Measurements from ENCODE around the gene MAB21L4. TPM values are rescaled to one million over a fixed set of nuclear protein-coding genes. Genes with fewer than 3 reads are reported as not detected.

MAB21L4 gene
- total RNA-seq, 1 donor from 2014 or later: 0.59 TPM

- Histone ChIP-seq H3K27me3 (ENCODE audit: insufficient read depth, low read length) (peaks cover 7% of the 10 kb centered on the region), H3K9ac (ENCODE audit: low read length) (no peak overlapping the region), H3K4me1 (ENCODE audit: insufficient read depth, low read length) (no peaks in the 10 kb centered on the region), H3K36me3 (ENCODE audit: insufficient read depth, low read length) (no peaks in the 10 kb centered on the region), H3K4me3 (ENCODE audit: insufficient read depth, low read depth, low read length) (no peak overlapping the region), H4K20me1 (ENCODE audit: insufficient read depth, low read length) (no peaks in the 10 kb centered on the region), H3K9me3 (ENCODE audit: insufficient read depth, low read depth, low read length) (no peaks in the 10 kb centered on the region), H3K4me2 (ENCODE audit: low read length) (no peak overlapping the region), H3K79me2 (ENCODE audit: insufficient read depth, low read length) (no peaks in the 10 kb centered on the region), H3K27ac (ENCODE audit: low read depth, low read length) (no peak overlapping the region), H2AFZ (ENCODE audit: low read depth, low read length) (no peak overlapping the region)
- H3K27ac Mint-ChIP-seq (ENCODE audit: unreplicated experiment): no peak overlapping the region
- FAIRE-seq (no peak), DNase-seq (ENCODE audit: low read depth) (no peak)
- H3K9me3 Mint-ChIP-seq (ENCODE audit: unreplicated experiment): peaks cover 4% of the 10 kb centered on the region
- H3K27me3 Mint-ChIP-seq (ENCODE audit: low read depth, unreplicated experiment): peaks cover 35% of the 10 kb centered on the region
- no peaks in the 10 kb centered on the region for H3K4me1 Mint-ChIP-seq (ENCODE audit: low read depth, unreplicated experiment)
- H3K4me3 Mint-ChIP-seq (ENCODE audit: unreplicated experiment): no peak overlapping the region
- TF ChIP-seq CTCF (IDR thresholded peaks at IDR 0.05; ENCODE audit: insufficient read depth, low read depth, low read length) (no peak), EZH2 (IDR thresholded peaks at IDR 0.05; ENCODE audit: insufficient read depth, low read length) (no peak)
- H3K36me3 Mint-ChIP-seq (ENCODE audit: low read depth, unreplicated experiment): no peaks in the 10 kb centered on the region
These were observed 33.6 kb upstream of the MAB21L4 start for GRCh38 chr2:240929364-240930095.

DNA sequence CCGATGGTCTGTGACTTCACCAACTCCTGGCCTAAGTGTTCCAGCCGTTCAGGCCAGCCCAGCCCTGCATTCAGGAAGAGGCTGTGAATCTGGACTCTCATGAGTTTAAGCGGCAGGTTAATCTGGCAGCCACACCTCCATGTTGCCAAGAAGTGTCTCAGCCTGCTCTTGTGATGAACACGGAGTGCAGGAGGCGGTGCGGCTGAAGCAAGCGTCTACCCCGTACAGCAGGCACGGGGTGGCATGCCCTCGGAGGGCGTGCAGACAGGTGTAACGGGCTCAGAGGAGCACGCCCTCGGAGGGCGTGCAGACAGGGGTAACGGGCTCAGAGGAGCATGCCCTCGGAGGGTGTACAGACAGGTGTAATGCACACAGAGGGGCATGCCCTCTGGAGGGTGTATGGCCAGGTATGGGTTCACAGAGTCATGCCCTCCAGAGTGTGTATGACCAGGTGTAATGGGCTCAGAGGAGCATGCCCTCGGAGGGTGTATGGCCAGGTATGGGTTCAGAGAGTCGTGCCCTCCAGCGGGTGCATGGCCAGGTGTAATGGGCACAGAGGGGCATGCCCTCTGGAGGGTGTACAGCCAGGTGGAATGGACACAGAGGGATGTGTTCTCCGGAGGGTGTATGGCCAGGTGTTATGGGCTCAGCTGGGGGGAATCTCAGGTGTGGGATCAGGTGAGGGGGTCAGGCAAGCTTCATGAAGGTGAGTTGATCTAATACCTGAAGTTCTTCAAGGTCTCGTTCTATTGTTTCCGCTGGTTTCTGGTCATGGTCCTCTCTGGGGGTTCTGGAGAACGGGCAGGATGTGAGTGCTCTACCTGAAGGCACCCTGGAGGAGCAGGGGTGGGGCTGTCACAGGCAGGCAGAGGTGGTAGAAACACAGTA, 32.8 kb upstream of the MAB21L4 start:
- Mint-ChIP-seq H3K4me1 (ENCODE audit: low read depth, unreplicated experiment) (no peaks in the 10 kb centered on the region), H3K36me3 (ENCODE audit: low read depth, unreplicated experiment) (no peaks in the 10 kb centered on the region), H3K27me3 (ENCODE audit: low read depth, unreplicated experiment) (peaks cover 33% of the 10 kb centered on the region), H3K9me3 (ENCODE audit: unreplicated experiment) (peaks cover 4% of the 10 kb centered on the region), H3K27ac (ENCODE audit: unreplicated experiment) (no peak overlapping the region), H3K4me3 (ENCODE audit: unreplicated experiment) (no peak overlapping the region)
- H3K9me3 ChIP-seq (ENCODE audit: insufficient read depth, low read depth, low read length): no peaks in the 10 kb centered on the region
- no peaks in the 10 kb centered on the region for H3K36me3 ChIP-seq (ENCODE audit: insufficient read depth, low read length)
- H3K4me2 ChIP-seq (ENCODE audit: low read length): no peak overlapping the region
- FAIRE-seq (no peak), DNase-seq (ENCODE audit: low read depth) (no peak)
- H3K9ac ChIP-seq (ENCODE audit: low read length): no peak overlapping the region
- TF ChIP-seq EZH2 (IDR thresholded peaks at IDR 0.05; ENCODE audit: insufficient read depth, low read length) (no peak), CTCF (IDR thresholded peaks at IDR 0.05; ENCODE audit: insufficient read depth, low read depth, low read length) (no peak)
- no peak overlapping the region for H3K27ac ChIP-seq (ENCODE audit: low read depth, low read length)
- no peaks in the 10 kb centered on the region for H3K79me2 ChIP-seq (ENCODE audit: insufficient read depth, low read length)
- no peak overlapping the region for H3K4me3 ChIP-seq (ENCODE audit: insufficient read depth, low read depth, low read length)
- no peak overlapping the region for H2AFZ ChIP-seq (ENCODE audit: low read depth, low read length)
- peaks cover 7% of the 10 kb centered on the region for H3K27me3 ChIP-seq (ENCODE audit: insufficient read depth, low read length)
- H3K4me1 ChIP-seq (ENCODE audit: insufficient read depth, low read length): no peaks in the 10 kb centered on the region
- no peaks in the 10 kb centered on the region for H4K20me1 ChIP-seq (ENCODE audit: insufficient read depth, low read length)
